NCI-H345 treated with DMSO at 0.1 percent for 48 hours (cell line): ENCODE data around the gene PDE4B.

Experiments used
- DNase-seq: peaks from one replicate; lab custom pipeline; 2025; ENCODE audit not compliant: unreplicated experiment; lab: John Stamatoyannopoulos, UW

The PDE4B gene

DNA sequence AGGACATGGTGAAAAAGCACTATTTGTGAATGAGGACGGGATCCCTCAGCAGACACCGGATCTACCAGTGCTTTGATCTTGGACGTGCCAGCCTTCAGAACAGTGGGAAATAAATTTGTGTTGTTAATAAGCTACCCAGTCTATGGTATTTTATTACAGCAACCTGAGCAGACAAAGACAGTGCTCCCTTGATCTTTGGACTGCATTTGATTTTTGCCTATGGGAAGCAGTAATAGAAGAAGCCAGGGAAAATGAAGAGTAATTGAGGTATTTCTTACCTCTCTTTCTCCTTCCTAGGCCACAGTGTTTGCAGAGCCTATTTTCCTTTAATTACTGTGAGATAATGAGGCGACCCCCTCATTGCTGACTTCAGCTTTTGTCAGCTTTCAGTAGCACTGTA, 87.9 kb downstream of the PDE4B start:
- no peak for DNase-seq

- DNase-seq: no peak
Observed at GRCh38 chr1:65881067-65881594, 88.4 kb downstream of the PDE4B start.

- no peak for DNase-seq
Observed at GRCh38 chr1:65882076-65882475, 89.4 kb downstream of the PDE4B start.

- no peak for DNase-seq
Observed at GRCh38 chr1:65889441-65889840, 96.7 kb downstream of the PDE4B start.

- no peak for DNase-seq
Observed at GRCh38 chr1:65890201-65890843, 97.6 kb downstream of the PDE4B start.

DNA sequence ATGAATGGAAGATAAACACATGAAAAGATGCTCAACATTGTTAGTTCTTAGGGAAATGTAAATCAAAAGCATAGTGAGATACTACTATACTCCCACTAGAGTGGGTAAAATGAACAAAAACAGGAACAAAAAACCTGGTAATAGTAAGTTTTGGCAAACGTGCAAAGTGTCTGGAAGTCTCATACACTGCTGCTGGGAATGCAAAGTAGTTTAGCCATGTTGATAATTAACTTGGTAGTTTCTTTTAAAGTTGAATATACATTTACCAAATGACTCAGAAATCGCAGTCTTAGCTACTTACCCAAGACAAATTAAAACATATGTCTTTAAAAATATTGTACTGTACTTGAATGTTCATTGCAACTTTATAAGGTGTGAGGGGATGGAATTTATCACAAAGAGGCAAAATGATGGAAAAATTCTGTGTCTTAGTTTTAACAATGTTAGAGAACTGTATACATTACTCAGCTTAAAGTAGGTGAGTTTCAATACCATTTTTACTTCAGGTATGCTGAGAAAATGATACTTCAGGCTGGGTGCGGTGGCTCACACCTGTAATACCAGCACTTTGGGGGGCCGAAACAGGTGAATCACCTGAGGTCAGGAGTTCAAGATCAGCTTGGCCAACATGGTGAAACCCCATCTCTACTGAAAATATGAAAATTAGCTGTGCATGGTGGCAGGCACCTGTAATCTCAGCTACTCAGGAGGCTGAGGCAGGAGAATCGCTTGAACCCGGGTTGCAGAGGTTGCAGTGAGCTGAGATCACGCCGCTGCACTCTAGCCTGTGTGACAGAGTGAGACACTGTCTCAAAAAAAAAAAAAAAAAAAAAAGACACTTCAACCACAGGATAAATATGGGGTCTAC, 102.3 kb downstream of the PDE4B start:
- DNase-seq: no peak

DNA sequence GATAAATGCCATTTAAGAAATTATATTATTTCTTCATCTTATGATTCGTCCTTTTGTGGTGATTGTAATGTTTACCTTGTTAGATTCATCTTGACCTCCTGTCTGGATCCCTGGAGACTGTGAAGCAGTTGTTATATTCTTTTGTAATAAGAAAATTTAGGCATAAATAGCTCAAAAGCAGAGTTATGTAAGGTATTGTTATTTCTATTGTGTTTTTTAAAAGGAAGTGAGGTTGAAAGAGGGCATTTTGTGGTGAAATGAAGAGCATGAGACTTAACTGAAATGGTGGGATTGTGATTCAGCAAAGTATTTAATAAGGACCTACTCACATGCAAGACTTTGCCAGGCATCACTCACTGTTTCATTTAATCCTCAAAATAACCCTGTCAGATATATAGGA, 104.0 kb downstream of the PDE4B start:
- no peak for DNase-seq

DNA sequence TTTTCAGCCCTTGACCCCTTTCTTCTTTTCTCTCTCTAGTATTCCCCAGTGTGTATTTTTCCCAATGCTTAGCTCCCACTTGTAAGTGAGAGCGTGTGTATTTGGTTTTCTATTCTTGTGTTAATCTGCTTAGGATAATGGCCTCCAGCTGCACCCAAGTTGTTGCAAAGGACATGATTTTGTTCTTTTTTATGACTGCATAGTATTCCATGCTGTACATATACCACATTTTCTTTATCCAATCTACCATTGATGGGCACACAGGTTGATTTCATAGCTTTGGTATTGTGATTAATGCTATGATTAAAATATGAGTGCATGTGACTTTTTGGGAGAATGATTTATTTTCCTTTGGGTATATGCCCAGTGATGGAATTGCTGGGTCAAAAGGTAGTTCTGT, 104.8 kb downstream of the PDE4B start:
- no peak for DNase-seq

- DNase-seq: no peak
Observed at GRCh38 chr1:65904681-65905083, 112.0 kb downstream of the PDE4B start.

- DNase-seq: no peak
Observed at GRCh38 chr1:65910432-65910831, 117.7 kb downstream of the PDE4B start.

DNA sequence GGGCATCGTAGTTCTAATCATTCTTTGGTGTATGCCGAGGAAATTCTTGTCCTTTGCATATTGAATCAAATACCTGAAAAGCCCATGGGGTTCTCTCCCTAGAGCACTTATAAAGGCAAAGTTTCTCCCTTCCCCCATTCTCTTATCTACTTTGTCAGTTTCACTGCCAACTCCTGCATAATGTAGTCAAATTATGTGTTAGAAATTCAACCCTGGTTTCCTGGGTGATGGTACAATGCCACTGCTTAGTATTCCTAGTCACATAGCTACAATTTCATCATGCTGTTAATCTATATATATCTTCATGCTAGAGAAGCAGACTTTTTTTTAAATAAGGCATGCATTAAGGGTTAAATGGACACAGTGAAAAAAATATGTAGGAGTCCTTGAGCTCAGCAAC, 119.0 kb downstream of the PDE4B start:
- no peak for DNase-seq

- DNase-seq: no peak
Observed at GRCh38 chr1:65918564-65918963, 125.9 kb downstream of the PDE4B start.

GRCh38 chr1:65921446-65921845, 128.8 kb downstream of the PDE4B start:
- DNase-seq: no peak

DNA sequence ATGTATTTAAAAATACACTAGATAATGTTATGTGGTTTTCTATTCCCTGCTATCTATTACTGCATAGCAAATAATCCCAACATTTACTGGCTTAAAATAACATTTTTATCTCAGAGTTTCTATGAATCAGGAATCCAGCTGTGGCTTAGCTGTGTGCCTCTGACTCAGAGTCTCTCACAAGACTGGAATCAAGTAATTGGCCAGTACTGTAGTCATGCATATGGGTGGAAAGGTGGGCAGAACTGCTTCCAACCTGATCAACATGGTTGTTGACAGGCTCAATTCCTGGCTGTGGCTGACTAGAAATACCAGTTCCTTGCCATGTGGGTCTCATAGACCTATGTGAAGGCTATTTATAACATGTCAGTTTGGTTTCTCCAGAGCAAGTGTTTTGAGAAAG, 131.8 kb downstream of the PDE4B start:
- no peak for DNase-seq

DNA sequence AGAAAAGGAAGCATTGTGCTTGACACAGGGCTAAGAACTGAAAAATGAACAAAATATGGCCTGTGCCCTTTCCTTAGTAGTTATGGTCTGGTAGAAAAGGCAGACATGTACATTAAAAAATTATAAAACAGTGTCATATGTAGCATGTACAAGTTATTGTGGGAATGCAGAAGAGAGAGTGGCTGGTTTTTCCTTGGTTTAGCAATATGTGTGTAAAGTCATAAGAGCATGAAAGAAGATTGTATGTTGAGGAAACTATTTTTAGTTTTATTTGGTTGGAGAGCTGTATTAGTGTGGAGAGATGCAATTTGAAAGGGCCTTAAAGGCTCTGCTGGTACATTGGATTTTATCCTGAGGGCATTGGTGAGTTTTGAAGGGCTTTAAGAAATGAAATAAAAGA, 145.8 kb downstream of the PDE4B start:
- DNase-seq: no peak

DNA sequence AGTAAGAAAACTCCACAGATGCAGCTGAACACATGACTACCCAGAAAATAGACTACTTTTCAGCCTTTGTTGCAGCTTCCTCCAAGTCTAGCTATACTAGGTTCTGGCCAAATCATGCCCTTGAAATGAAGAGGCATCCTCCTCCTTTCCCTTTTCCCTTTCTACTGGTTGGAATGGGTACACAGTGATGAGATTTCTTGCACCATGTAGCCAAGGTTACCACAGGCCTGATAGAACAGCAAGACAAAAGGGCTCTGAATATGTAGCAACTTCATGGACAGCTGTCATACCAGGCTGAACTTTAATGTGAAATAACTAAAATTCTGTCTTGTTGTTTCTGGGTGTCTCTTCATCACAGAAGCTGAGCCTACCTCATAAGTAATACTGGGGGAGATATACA, 146.5 kb downstream of the PDE4B start:
- no peak for DNase-seq

- DNase-seq: no peak
Observed at GRCh38 chr1:65939636-65940035, 146.9 kb downstream of the PDE4B start.

- DNase-seq: no peak
Observed at GRCh38 chr1:65940126-65940525, 147.4 kb downstream of the PDE4B start.

- no peak for DNase-seq
Observed at GRCh38 chr1:65942476-65942875, 149.8 kb downstream of the PDE4B start.

DNA sequence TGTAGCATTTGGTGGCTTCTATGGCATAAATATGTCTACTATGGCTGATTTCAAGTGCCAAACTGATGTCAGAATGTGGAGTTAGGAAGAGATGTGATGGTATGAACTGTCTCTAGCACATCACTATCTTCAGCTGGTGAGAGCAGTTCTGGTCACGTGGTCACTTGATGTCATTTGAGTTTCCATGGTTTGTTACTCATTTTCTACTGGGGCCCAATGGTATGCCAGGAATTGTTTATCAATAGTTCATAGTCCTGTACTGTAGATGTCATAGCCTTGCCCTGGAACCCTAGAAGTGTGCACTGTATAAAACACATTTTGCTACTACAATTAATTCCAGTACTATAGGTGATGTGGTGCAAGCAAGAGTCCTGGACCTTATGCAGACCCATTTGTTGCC, 153.7 kb downstream of the PDE4B start:
- DNase-seq: no peak

DNA sequence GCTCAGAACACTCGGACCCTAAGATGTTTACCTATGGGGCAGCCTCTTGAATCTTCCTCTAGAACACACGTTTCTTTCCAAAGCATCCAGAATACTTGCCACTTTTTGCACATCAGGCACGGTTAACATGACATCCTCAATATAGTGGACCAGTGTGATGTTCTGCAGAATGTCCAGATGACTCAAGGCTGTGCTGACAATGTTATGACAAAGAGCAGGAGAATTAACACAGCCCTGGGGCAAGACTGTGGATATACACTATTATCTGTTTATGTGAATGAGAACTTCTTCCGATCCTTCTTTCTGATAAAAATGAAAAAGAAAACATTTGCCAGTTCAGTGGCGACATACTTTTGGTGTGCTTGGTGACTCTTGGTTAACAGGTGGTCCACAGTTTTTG, 154.3 kb downstream of the PDE4B start:
- DNase-seq: no peak

DNA sequence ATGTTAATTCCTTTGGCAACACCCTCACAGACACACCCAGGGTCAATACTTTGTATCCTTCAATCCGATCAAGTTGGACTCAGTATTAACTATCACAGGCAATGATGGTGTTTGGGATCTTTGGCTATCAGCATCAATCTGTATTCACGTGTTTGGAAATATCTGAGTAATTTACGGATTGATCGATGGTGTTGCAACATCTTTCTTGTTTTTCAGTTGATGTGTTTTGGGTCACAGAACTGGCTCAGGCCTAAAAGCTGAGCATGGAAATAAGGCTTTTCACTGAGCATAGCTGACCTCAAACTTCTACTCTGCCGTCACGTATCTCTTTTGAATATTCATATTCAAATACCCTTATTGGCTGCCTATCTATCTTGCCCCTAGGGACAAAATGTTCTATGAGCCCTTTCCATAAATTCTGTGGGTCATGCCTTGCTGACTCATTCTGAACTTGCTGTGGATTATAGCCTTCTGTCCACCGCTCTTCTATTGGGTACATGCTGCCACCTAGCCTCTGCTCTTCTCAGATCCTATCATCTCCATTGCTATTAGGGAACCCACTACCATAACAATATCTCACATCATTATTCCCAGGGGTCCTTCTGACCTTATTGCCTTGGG, 156.0 kb downstream of the PDE4B start:
- no peak for DNase-seq
